Measurements from ENCODE around the gene PKD1.
"Not testable (repeated sequence)": the region's sequence is repeated elsewhere in the genome, so short reads cannot be mapped to it uniquely, and the experiment has no call there.

PKD1 gene

GRCh38 chr16:2122934-2123683 is 12.6 kb downstream of the PKD1 start:
- not testable (repeated sequence) for DNase-seq

- no peak for DNase-seq
Measured at GRCh38 chr16:2122429-2122828, 13.3 kb downstream of the PKD1 start.

GRCh38 chr16:2121853-2122252 is 13.8 kb downstream of the PKD1 start:
- no peak for DNase-seq

- not testable (repeated sequence) for DNase-seq
Measured at GRCh38 chr16:2121325-2121724, 14.4 kb downstream of the PKD1 start.

- not testable (repeated sequence) for DNase-seq
Measured at GRCh38 chr16:2117960-2118722, 17.6 kb downstream of the PKD1 start.

GRCh38 chr16:2117341-2117740 is 18.4 kb downstream of the PKD1 start:
- DNase-seq = not testable (repeated sequence)

- not testable (repeated sequence) for DNase-seq
Measured at GRCh38 chr16:2116428-2116827, 19.3 kb downstream of the PKD1 start.

GRCh38 chr16:2115591-2115973 is 20.1 kb downstream of the PKD1 start:
- DNase-seq = no peak

GRCh38 chr16:2114885-2115590 is 20.7 kb downstream of the PKD1 start:
- DNase-seq = not testable (repeated sequence)

- DNase-seq = not testable (repeated sequence)
Measured at GRCh38 chr16:2114225-2114624, 21.5 kb downstream of the PKD1 start.

- DNase-seq = not testable (repeated sequence)
Measured at GRCh38 chr16:2112539-2113106, 23.1 kb downstream of the PKD1 start.

- not testable (repeated sequence) for DNase-seq
Measured at GRCh38 chr16:2111412-2112335, 24.0 kb downstream of the PKD1 start.

GRCh38 chr16:2111009-2111353 is 24.7 kb downstream of the PKD1 start:
- DNase-seq = not testable (repeated sequence)

- not testable (repeated sequence) for DNase-seq
Measured at GRCh38 chr16:2110332-2111008, 25.2 kb downstream of the PKD1 start.

- DNase-seq = not testable (repeated sequence)
Measured at GRCh38 chr16:2109872-2110271, 25.8 kb downstream of the PKD1 start.

- not testable (repeated sequence) for DNase-seq
Measured at GRCh38 chr16:2109271-2109580, 26.5 kb downstream of the PKD1 start.

GRCh38 chr16:2108446-2109270 is 27.0 kb downstream of the PKD1 start:
- DNase-seq = not testable (repeated sequence)

GRCh38 chr16:2107791-2108125 is 27.9 kb downstream of the PKD1 start:
- DNase-seq = not testable (repeated sequence)

GRCh38 chr16:2107121-2107790 is 28.4 kb downstream of the PKD1 start:
- DNase-seq = not testable (repeated sequence)

- not testable (repeated sequence) for DNase-seq
Measured at GRCh38 chr16:2106211-2106610, 29.5 kb downstream of the PKD1 start.
